AG10803 (cell line): Measurements from ENCODE around the gene HSH2D.

Source experiments
- DNase-seq: peaks from one replicate; pipeline ENCODE4 v3.0.0; 2010; ENCODE audit warnings: low read depth
- H3K4me3 ChIP-seq: 2 replicates; pipeline ENCODE4 v1.5.1; 2011; ENCODE audit warnings: mild to moderate bottlenecking, low read length, control low read depth
- TF ChIP-seq, protein P1 (sequence below): conservative IDR thresholded peaks from 2 replicates; pipeline ENCODE4 v1.5.1; 2011; ENCODE audit warnings: mild to moderate bottlenecking, low read length, control low read depth, inconsistent platforms

Gene HSH2D

GRCh38 chr19:16121967-16122366 is 21.5 kb upstream of the HSH2D start:
- no peak for DNase-seq
- TF ChIP-seq, protein P1, sequence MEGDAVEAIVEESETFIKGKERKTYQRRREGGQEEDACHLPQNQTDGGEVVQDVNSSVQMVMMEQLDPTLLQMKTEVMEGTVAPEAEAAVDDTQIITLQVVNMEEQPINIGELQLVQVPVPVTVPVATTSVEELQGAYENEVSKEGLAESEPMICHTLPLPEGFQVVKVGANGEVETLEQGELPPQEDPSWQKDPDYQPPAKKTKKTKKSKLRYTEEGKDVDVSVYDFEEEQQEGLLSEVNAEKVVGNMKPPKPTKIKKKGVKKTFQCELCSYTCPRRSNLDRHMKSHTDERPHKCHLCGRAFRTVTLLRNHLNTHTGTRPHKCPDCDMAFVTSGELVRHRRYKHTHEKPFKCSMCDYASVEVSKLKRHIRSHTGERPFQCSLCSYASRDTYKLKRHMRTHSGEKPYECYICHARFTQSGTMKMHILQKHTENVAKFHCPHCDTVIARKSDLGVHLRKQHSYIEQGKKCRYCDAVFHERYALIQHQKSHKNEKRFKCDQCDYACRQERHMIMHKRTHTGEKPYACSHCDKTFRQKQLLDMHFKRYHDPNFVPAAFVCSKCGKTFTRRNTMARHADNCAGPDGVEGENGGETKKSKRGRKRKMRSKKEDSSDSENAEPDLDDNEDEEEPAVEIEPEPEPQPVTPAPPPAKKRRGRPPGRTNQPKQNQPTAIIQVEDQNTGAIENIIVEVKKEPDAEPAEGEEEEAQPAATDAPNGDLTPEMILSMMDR = no peak

DNA sequence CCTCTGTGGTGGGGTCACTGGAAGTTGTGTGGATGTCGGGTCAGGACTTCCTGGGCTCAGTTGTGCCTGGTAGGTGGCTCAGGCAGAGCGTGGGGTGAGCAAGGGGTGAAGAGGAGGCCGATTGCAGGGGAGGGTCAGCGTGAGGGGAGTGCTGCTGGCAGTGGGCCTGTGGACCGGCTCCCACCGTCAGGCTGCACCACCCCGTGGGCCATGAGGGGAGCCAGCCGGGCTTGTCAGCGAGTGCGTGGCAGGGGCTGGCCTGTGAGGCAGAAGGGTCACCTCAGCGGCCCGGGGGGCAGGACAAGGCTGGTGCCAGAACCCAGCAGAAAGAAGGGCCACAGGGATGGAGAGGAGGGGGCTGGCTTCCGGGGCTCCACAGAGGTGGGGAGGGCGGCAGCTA is 18.5 kb upstream of the HSH2D start:
- no peak overlapping the region for H3K4me3 ChIP-seq
- DNase-seq = no peak
- TF ChIP-seq, protein P1 = no peak

More at GRCh38 chr19:16121967-16122366, 21.5 kb upstream of the HSH2D start:
- no peak overlapping the region for H3K4me3 ChIP-seq

DNA sequence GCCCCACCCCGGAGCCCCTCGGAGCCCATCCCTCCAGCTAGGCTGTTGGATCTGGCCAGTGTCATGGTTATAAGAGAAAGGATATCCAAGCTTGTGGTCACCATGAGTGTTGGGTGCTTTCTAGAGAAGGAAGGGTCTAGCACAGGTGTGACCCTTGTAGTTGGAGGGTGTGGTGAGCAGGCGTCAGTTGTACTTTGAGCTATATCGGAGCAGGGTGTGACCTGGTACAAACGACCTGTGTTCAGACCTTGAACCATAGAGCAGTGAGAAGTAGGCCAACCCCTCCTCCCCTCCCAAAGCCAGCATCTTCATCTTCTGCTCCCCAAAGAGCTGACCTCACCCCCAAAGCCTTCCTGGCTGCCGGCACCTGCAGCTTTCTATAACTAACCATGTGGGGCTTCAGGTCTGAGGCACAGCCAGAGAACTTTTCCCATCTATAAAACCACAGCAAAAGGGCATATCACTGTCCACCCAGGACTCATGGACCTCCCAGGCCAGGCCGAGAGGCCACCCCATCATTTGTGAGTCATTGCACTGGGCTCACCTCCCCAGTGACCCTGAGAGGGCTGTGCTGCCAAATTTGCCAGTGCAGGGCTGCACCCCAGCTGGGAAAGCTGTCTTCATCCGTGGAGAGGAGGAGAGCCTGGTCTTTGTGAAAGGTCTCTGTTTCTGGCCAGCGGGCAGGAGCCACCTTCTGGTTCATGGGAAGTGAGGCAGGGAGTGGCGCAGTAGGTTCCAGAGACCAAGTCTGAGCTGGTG is 17.6 kb upstream of the HSH2D start:
- TF ChIP-seq, protein P1 = no peak
- H3K4me3 ChIP-seq = no peak overlapping the region
- DNase-seq = no peak

DNA sequence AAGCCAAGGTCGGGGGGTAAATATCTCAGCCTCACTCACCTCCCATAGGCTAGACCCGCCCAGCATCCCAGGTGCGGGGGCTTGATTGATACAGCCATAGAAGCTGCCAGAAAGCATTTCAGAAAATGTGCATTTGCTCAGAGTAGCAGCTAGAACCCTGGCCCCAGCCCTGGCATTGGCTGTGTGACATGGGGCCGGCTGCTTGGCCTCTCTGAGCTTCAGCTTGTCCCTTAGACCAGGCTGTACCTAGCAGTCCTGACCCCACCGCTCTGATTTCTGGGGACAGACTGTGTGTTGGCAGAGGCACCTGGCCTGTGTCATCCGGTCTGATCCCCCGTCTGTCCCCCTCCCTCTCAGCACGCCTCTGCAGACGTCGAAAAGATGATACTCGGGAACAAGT is 16.4 kb upstream of the HSH2D start:
- no peak overlapping the region for H3K4me3 ChIP-seq
- TF ChIP-seq, protein P1 = no peak
- DNase-seq = no peak

DNA sequence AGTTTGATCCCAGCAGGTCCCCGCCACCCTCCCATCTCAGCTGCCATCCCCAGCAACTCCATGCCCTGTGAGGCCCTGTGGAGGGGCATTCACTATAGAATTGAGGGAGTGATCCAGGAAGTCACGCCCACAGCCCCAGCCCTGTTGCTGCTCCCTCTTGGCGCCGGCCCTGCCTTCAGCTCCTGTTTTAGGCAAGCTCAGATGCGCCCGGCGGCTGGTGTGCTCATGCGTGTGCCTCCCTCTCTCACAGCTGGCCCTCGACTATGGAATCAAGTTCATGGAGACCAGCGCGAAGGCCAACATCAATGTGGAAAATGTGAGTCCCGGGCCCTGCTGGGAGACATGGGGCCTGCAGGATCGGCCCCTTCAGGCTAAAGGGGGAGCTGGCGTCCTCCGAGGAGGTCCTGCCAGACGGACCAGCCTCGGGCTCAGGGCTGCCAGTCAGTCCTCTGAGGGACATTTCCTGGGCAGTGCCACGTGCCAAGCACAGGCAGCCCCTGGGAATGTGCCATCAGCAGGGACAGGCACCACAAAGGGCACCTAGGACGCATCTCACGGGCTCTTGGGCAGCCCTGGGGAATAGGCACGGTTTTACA is 15.6 kb upstream of the HSH2D start:
- TF ChIP-seq, protein P1 = no peak
- no peak overlapping the region for H3K4me3 ChIP-seq
- DNase-seq = no peak

DNA sequence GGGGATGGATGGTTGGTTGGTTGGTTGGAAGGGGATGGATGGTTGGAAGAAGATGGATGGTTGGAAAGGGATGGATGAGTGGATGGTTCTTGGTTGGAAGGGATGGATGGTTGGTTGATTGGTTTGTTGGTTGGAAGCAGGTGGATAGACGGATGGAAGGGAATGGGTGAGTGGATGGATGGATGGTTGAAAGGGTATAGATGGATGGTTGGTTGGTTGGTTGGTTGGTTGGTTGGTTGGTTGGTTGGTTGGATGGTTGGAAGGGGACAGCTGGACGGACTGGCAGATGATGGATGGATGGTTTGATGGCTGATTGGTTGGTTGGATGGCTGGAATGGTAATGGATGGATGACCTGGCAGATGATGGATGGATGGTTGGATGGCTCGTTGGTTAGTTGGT is 11.8 kb upstream of the HSH2D start:
- H3K4me3 ChIP-seq = no peak overlapping the region
- TF ChIP-seq, protein P1 = no peak
- no peak for DNase-seq

- TF ChIP-seq, protein P1 = no peak
- no peak for DNase-seq
- no peak overlapping the region for H3K4me3 ChIP-seq
These were observed 9.7 kb upstream of the HSH2D start for GRCh38 chr19:16133818-16134217.
